ENCODE results near the gene DCUN1D3. TPM values are rescaled to one million over a fixed set of nuclear protein-coding genes. Genes with fewer than 3 reads are reported as not detected.

The DCUN1D3 gene
- total RNA-seq, 2 donors from 2014 or later: 7.2 to 16.5 TPM

DNA sequence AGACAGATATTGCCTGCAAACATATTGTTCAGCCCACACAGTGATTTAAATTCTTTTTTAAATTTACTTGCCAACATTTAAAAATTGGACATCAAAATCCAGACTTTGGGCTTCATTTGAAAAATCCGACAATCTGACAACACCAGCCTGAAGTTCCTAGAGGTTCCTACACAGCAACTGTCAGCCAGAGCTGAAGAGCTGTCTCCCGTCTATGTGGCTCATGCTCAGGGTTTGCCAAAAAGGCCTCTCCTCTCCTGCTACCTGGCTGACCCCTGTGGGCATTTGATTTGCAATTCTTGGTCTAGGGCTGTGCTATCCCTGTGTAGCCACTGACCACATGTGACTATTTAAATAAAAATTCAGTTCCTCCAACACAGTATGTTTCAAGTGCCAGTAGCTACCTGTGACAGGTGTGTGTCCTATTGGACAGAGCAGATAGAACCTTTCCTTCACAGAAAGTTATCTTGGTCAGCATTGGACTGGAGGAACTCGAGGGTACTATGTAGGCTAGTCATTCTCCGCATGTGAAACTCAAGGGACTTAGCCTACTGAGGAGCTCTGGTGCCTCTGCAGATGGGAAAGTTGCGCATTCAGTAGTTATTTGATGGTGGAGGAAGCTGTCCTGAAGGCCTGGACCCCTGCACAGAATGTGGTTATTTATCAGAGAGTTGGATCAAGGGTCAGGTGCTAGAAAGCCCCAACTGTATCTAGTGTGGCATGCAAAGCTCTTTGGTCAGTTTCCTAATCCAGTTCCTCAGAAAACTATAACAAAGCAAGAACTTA is 3.1 kb upstream of the DCUN1D3 start:
- no peaks in the 10 kb centered on the region for H3K9me3 ChIP-seq
- H3K27me3 ChIP-seq (replicated peaks; ENCODE audit: insufficient read depth): no peaks in the 10 kb centered on the region
- intact Hi-C loops (cut with DNase I): loop anchor here (5.0 kb wide), 1 partner anchor 51 kb away; no protein-coding TSS in a partner anchor
- TF ChIP-seq, protein P1, sequence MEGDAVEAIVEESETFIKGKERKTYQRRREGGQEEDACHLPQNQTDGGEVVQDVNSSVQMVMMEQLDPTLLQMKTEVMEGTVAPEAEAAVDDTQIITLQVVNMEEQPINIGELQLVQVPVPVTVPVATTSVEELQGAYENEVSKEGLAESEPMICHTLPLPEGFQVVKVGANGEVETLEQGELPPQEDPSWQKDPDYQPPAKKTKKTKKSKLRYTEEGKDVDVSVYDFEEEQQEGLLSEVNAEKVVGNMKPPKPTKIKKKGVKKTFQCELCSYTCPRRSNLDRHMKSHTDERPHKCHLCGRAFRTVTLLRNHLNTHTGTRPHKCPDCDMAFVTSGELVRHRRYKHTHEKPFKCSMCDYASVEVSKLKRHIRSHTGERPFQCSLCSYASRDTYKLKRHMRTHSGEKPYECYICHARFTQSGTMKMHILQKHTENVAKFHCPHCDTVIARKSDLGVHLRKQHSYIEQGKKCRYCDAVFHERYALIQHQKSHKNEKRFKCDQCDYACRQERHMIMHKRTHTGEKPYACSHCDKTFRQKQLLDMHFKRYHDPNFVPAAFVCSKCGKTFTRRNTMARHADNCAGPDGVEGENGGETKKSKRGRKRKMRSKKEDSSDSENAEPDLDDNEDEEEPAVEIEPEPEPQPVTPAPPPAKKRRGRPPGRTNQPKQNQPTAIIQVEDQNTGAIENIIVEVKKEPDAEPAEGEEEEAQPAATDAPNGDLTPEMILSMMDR (IDR thresholded peaks at IDR 0.05): no peak
- TF ChIP-seq POLR2AphosphoS5 (IDR thresholded peaks at IDR 0.05) (no peak), POLR2A (IDR thresholded peaks at IDR 0.05) (no peak)
- H3K4me1 ChIP-seq (replicated peaks): peaks cover 10% of the 10 kb centered on the region
- 88% methylated on average over 5 of the region's 5 CpGs for WGBS
- H3K36me3 ChIP-seq: no peaks in the 10 kb centered on the region
- DNase-seq (ENCODE audit: low spot score): no peak
- H3K27ac ChIP-seq: peak overlapping the region in 1 of 2 donors; percentile 97
- H3K4me3 ChIP-seq: no peak overlapping the region

DNA sequence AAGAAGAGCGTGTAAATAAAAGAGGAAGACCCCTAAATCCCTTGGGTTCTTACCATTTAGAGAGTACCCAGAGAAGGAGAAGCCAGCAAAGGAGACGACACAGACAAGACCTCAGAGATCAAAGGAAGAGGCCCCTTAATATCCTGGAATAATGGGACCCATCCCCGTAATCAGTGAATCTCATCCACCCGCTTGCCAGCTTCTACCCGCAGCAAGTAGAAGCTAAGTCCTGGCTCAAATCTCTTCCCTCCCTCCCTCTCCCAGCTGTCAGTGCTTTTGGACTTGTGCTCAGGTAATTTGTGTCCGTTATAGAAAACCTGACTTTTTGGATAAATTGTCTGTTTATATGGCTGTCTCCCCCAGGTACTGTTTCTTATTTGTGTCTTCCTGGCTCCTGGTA is 2.3 kb upstream of the DCUN1D3 start:
- no peaks in the 10 kb centered on the region for H3K36me3 ChIP-seq
- DNase-seq (ENCODE audit: low spot score): no peak
- intact Hi-C loops (cut with DNase I): loop anchor here (5.0 kb wide), 1 partner anchor 50 kb away; no protein-coding TSS in a partner anchor
- H3K9me3 ChIP-seq: no peaks in the 10 kb centered on the region
- TF ChIP-seq, protein P1 (IDR thresholded peaks at IDR 0.05): no peak
- TF ChIP-seq POLR2A (IDR thresholded peaks at IDR 0.05) (no peak), POLR2AphosphoS5 (IDR thresholded peaks at IDR 0.05) (no peak)
- no peak overlapping the region for H3K4me3 ChIP-seq
- peaks cover 10% of the 10 kb centered on the region for H3K4me1 ChIP-seq (replicated peaks)
- whole genome bisulfite sequencing: 55% methylated on average over 6 of the region's 6 CpGs
- peak overlapping the region in 1 of 2 donors; percentile 97 for H3K27ac ChIP-seq
- H3K27me3 ChIP-seq (replicated peaks; ENCODE audit: insufficient read depth): no peaks in the 10 kb centered on the region

GRCh38 chr16:20901436-20902112 is 1.4 kb upstream of the DCUN1D3 start:
- peak; percentile 57 for DNase-seq (ENCODE audit: low spot score)
- 19% methylated on average over 27 of the region's 27 CpGs for WGBS
- H3K4me1 ChIP-seq (replicated peaks): peaks cover 10% of the 10 kb centered on the region

GRCh38 chr16:20901068-20901435 is 894 bp upstream of the DCUN1D3 start:
- no peak for DNase-seq (ENCODE audit: low spot score)
- intact Hi-C loops (cut with DNase I): loop anchor here (5.0 kb wide), 1 partner anchor 49 kb away; no protein-coding TSS in a partner anchor
- H3K9me3 ChIP-seq: no peaks in the 10 kb centered on the region
- peak overlapping the region; percentile 97 for H3K27ac ChIP-seq
- peaks cover 7% of the 10 kb centered on the region for H3K4me1 ChIP-seq (replicated peaks)
- H3K36me3 ChIP-seq: no peaks in the 10 kb centered on the region
- WGBS: under 1% methylated on average over 20 of the region's 20 CpGs
- TF ChIP-seq, protein P1 (IDR thresholded peaks at IDR 0.05): no peak
- TF ChIP-seq POLR2AphosphoS5 (IDR thresholded peaks at IDR 0.05) (no peak), POLR2A (IDR thresholded peaks at IDR 0.05) (no peak)
- peak overlapping the region; percentile 57 to 73 for H3K4me3 ChIP-seq
- no peaks in the 10 kb centered on the region for H3K27me3 ChIP-seq (replicated peaks; ENCODE audit: insufficient read depth)

More at GRCh38 chr16:20901436-20902112, 1.4 kb upstream of the DCUN1D3 start:
- TF ChIP-seq POLR2A (IDR thresholded peaks at IDR 0.05): peak; percentile 60
- TF ChIP-seq POLR2AphosphoS5 (IDR thresholded peaks at IDR 0.05): peak; percentile 67
- TF ChIP-seq, protein P1 (IDR thresholded peaks at IDR 0.05): no peak
- intact Hi-C loops (cut with DNase I): loop anchor here (5.0 kb wide), 1 partner anchor 49 kb away; no protein-coding TSS in a partner anchor
- H3K27ac ChIP-seq: peak overlapping the region; percentile 97
- no peaks in the 10 kb centered on the region for H3K9me3 ChIP-seq
- no peaks in the 10 kb centered on the region for H3K27me3 ChIP-seq (replicated peaks; ENCODE audit: insufficient read depth)
- H3K4me3 ChIP-seq: peak overlapping the region; percentile 57 to 73
- no peaks in the 10 kb centered on the region for H3K36me3 ChIP-seq
